ENCODE results near the gene PDILT. TPM values are rescaled to one million over a fixed set of nuclear protein-coding genes. Genes with fewer than 3 reads are reported as not detected.
"Not testable (repeated sequence)": the region's sequence is repeated elsewhere in the genome, so short reads cannot be mapped to it uniquely, and the experiment has no call there.

The PDILT gene
- total RNA-seq: not detected

DNA sequence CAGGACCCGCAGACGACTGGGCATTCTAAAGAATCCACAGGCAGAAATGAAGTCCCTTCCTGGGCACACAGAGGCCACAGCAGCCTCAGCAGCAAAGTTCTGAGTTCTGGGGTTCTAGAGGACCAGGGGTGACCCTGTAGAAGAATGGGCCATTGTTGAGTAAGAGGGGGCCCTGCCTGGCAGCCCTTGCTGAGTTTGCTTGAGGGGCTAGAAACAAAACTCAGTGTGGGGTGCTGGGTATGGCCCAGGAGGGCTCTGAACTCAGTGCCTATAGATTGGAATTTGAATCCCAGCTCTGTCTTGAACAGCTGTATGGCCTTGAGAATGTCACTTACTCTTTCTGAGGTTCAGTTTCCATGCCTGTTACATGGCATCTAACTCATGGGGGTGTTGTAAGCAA, at the start of gene PDILT:
PDILT (minus strand) TSS at position 101 of the 400 bp plus-strand sequence. CDS start 5,437 bp downstream, outside the sequence.
- Mint-ChIP-seq H3K36me3 (no peaks in the 10 kb centered on the region), H3K27ac (no peak within 1 kb of the TSS), H3K9me3 (no peaks in the 10 kb centered on the region), H3K4me3 (no peak within 1 kb of the TSS), H3K4me1 (no peaks in the 10 kb centered on the region), H3K27me3 (no peaks in the 10 kb centered on the region)
- DNase-seq: no peak

DNA sequence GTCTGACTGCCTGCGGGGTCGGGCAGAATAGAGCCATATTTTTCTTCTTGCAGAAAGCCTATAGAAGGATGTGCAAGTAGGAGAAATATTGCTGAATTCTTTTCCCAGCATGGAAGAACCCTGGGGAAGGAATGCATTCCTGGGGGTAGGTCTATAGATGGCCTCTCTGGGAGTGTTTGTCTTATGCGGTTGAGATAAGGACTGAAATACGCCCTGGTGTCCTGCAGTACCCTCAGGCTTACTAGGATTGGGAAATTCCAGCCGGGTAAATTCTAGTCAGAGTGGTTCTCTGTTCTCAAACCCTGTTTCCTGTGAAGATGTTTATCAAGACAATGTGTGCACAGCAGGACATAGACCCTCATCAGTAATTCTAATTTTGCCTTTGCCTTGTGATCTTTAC, 49.1 kb upstream of the PDILT start:
- H3K4me1 Mint-ChIP-seq, H3K9me3 Mint-ChIP-seq, H3K27ac Mint-ChIP-seq, DNase-seq, H3K4me3 Mint-ChIP-seq, H3K36me3 Mint-ChIP-seq: not testable (repeated sequence)
- peaks cover 11% of the 10 kb centered on the region for H3K27me3 Mint-ChIP-seq

GRCh38 chr16:20451364-20451763, 46.8 kb upstream of the PDILT start, which contains the start of gene ACSM2A:
Gene ACSM2A (plus strand): TSS chr16:20451521. CDS start chr16:20460115, 8,594 bp downstream.
- H3K4me1 Mint-ChIP-seq, H3K27ac Mint-ChIP-seq, DNase-seq, H3K27me3 Mint-ChIP-seq, H3K9me3 Mint-ChIP-seq, H3K36me3 Mint-ChIP-seq, H3K4me3 Mint-ChIP-seq: not testable (repeated sequence)

DNA sequence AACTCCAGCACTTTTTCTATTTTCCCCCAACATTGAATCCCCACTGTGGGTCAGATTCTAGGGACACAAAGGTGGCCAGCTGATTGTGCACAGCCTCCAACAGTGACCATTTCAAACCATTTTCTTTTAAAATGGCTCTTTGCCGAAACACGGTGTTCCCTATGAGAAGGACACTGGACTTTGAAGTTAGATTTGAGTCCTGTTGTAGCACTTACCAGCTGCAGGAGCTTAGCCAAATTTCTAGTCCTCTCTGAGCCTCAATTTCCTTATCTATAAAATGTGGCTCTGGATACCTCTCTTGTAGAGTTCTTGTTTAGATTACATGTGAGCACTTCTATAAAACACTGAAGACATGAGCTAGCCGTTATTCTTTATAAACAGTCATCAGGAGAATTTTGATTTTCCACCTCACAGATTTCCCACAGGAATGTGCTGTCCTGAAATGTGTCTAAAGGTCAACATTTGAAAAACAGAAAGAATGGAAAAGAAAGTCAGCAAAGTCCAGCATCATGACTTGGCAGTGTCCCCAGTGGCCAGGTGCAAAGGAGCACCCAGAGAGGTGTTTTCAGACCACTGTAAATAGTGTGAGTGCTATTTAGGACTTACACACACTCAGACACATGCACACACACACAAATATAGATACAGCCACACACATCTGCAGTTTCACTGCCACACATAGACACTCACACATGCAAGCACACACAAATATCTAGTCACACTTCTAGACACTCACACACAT, 42.3 kb upstream of the PDILT start:
- H3K9me3 Mint-ChIP-seq, DNase-seq, H3K4me1 Mint-ChIP-seq, H3K27me3 Mint-ChIP-seq, H3K27ac Mint-ChIP-seq, H3K4me3 Mint-ChIP-seq, H3K36me3 Mint-ChIP-seq: not testable (repeated sequence)

GRCh38 chr16:20441859-20442258, 37.3 kb upstream of the PDILT start:
- H3K4me3 Mint-ChIP-seq, H3K9me3 Mint-ChIP-seq, H3K27ac Mint-ChIP-seq, H3K36me3 Mint-ChIP-seq, H3K27me3 Mint-ChIP-seq, H3K4me1 Mint-ChIP-seq, DNase-seq: not testable (repeated sequence)

GRCh38 chr16:20441191-20441590, 36.7 kb upstream of the PDILT start:
- Mint-ChIP-seq H3K9me3 (no peaks in the 10 kb centered on the region), H3K36me3 (no peaks in the 10 kb centered on the region), H3K27ac (no peak overlapping the region)

DNA sequence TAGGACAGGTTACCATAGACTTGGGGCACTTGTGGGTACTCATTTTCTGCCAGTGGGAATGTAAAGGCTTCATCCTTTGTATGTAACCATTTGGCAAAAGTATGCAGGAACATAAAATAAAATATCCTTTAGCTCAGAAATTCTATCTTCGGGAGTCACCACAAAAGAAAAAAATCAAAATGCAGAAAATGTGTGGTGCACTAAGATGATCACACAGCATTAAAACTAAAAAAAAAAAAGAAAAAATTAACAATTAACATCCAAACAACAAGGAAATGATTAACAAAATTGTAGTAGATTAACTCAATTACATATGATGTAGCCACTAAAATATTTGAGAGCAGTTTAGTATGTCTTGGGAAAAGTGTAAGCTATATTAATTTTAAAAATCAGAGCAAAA, 36.2 kb upstream of the PDILT start:
- not testable (repeated sequence) for H3K27me3 Mint-ChIP-seq, H3K27ac Mint-ChIP-seq, H3K9me3 Mint-ChIP-seq, DNase-seq, H3K4me3 Mint-ChIP-seq, H3K4me1 Mint-ChIP-seq, H3K36me3 Mint-ChIP-seq

More at GRCh38 chr16:20441191-20441590, 36.7 kb upstream of the PDILT start:
- no peak for DNase-seq
- no peak overlapping the region for H3K4me3 Mint-ChIP-seq
- H3K4me1 Mint-ChIP-seq: no peaks in the 10 kb centered on the region
- H3K27me3 Mint-ChIP-seq: peaks cover 4% of the 10 kb centered on the region

- H3K4me3 Mint-ChIP-seq, H3K27me3 Mint-ChIP-seq, DNase-seq, H3K4me1 Mint-ChIP-seq, H3K27ac Mint-ChIP-seq, H3K9me3 Mint-ChIP-seq, H3K36me3 Mint-ChIP-seq: not testable (repeated sequence)
Observed at GRCh38 chr16:20439820-20440231, 35.3 kb upstream of the PDILT start.

DNA sequence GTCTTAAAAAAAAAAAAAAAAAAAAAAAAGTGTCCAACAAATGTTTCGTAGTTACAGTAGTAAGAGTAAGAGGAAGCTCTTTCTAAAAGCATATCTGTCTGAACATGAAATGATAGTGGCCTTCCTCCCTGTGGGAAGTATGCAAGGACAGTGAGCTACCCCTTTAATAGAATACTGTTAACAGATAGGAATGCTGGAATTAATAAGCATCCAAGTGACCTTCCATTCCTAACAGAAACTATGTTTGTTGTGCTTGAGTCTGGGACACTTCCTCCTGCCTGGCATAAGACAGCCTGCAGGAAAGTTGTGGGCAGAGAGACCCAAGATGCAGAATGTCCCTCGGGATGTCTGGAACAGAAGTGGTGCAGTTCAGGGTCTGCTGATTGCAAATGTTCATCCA, 34.4 kb upstream of the PDILT start:
- H3K9me3 Mint-ChIP-seq, H3K4me1 Mint-ChIP-seq, H3K36me3 Mint-ChIP-seq, H3K4me3 Mint-ChIP-seq, DNase-seq, H3K27me3 Mint-ChIP-seq, H3K27ac Mint-ChIP-seq: not testable (repeated sequence)

- H3K27ac Mint-ChIP-seq: no peak overlapping the region
- H3K36me3 Mint-ChIP-seq: no peaks in the 10 kb centered on the region
- no peak overlapping the region for H3K4me3 Mint-ChIP-seq
- no peaks in the 10 kb centered on the region for H3K9me3 Mint-ChIP-seq
- H3K27me3 Mint-ChIP-seq: peaks cover 7% of the 10 kb centered on the region
- DNase-seq: no peak
- H3K4me1 Mint-ChIP-seq: no peaks in the 10 kb centered on the region
Observed at GRCh38 chr16:20430948-20431347, 26.4 kb upstream of the PDILT start.

GRCh38 chr16:20430480-20430879, 25.9 kb upstream of the PDILT start:
- not testable (repeated sequence) for H3K9me3 Mint-ChIP-seq, H3K27me3 Mint-ChIP-seq, H3K36me3 Mint-ChIP-seq, H3K4me1 Mint-ChIP-seq, H3K4me3 Mint-ChIP-seq, DNase-seq, H3K27ac Mint-ChIP-seq

DNA sequence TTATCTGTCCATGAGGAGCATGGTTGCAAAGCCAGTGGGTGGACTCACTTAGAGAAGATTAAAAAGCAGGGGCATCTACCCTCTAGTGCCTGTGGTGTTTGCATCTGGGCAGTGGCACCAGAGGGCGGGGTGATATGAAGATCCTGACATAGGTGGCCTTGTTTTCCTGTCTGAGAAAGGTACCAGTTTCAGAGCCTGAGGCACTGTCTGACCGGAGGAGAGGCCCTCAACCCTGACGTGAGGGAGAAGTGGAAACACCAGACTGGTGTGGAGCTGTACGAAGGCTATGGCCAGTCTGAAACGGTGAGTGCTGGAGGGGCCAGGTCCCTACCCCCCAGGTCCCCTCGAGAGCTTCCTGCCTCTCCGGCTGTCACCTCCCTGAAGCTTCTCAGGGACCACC, 25.0 kb upstream of the PDILT start:
- H3K9me3 Mint-ChIP-seq, H3K4me3 Mint-ChIP-seq, H3K4me1 Mint-ChIP-seq, H3K36me3 Mint-ChIP-seq, H3K27me3 Mint-ChIP-seq, DNase-seq, H3K27ac Mint-ChIP-seq: not testable (repeated sequence)

DNA sequence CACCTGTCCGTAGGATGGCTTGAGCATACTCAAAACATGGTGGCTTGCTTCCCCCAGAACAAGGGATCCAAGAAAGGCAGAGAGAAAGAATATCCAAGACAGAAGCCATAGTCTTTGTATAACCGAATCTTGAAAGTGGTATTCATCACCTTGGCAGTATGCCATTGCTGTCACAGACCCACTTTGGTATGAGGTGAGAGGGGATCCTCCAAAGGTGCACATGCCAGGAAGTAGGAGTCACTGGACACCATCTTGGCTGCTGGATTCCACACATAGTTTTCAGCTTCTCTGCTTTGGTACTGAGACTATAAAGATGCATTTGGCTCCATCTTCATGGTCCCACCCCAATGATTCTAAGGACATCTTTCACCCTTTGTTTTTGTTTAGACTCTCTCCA, 22.9 kb upstream of the PDILT start:
- DNase-seq, H3K27ac Mint-ChIP-seq, H3K9me3 Mint-ChIP-seq, H3K36me3 Mint-ChIP-seq, H3K27me3 Mint-ChIP-seq, H3K4me3 Mint-ChIP-seq, H3K4me1 Mint-ChIP-seq: not testable (repeated sequence)

- Mint-ChIP-seq H3K4me3 (no peak overlapping the region), H3K27me3 (peaks cover 4% of the 10 kb centered on the region), H3K9me3 (no peaks in the 10 kb centered on the region), H3K27ac (no peak overlapping the region), H3K36me3 (no peaks in the 10 kb centered on the region), H3K4me1 (no peaks in the 10 kb centered on the region)
- no peak for DNase-seq
Observed at GRCh38 chr16:20424129-20424866, 19.8 kb upstream of the PDILT start.

DNA sequence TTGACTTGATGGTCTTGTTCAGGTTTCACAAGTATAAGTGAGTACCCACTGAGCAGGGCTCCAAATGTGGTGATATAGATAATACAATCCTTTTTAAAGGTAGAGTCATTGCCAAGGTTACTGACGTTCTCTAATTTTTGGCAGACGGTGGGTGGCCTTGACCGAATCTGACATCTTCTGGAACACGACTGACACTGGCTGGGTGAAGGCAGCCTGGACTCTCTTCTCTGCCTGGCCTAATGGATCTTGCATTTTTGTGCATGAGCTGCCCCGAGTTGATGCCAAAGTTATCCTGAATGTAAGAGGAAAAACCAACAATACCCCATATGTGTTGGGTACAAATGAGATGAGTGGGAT, 19.2 kb upstream of the PDILT start:
- not testable (repeated sequence) for H3K4me1 Mint-ChIP-seq, H3K27ac Mint-ChIP-seq, H3K9me3 Mint-ChIP-seq, H3K27me3 Mint-ChIP-seq, DNase-seq, H3K4me3 Mint-ChIP-seq, H3K36me3 Mint-ChIP-seq

DNA sequence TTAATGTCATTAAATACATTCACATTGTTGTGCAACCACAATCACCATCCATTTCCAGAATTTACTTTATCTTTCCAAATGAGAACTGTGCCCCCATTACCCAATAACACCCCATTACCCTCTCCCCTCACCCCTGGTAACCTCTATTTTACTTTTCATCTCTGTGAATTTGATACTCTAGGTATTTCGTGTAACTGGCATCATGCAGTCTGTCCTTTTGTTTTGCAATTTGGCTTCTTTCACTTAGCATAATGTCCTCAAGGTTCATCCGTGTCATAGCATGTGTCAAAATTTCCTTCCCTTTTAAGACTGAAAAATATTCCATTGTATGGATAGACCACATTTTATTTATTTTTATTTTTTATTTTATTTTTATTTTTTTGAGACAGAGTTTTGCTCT, 17.2 kb upstream of the PDILT start:
- DNase-seq, H3K27ac Mint-ChIP-seq, H3K4me3 Mint-ChIP-seq, H3K36me3 Mint-ChIP-seq, H3K9me3 Mint-ChIP-seq, H3K4me1 Mint-ChIP-seq, H3K27me3 Mint-ChIP-seq: not testable (repeated sequence)

All from activated naive CD8-positive, alpha-beta T cell treated with anti-CD3 and anti-CD28 coated beads for 36 hours (primary cell).